ENCODE data around the gene EFCAB8.

EFCAB8 gene, protein sequence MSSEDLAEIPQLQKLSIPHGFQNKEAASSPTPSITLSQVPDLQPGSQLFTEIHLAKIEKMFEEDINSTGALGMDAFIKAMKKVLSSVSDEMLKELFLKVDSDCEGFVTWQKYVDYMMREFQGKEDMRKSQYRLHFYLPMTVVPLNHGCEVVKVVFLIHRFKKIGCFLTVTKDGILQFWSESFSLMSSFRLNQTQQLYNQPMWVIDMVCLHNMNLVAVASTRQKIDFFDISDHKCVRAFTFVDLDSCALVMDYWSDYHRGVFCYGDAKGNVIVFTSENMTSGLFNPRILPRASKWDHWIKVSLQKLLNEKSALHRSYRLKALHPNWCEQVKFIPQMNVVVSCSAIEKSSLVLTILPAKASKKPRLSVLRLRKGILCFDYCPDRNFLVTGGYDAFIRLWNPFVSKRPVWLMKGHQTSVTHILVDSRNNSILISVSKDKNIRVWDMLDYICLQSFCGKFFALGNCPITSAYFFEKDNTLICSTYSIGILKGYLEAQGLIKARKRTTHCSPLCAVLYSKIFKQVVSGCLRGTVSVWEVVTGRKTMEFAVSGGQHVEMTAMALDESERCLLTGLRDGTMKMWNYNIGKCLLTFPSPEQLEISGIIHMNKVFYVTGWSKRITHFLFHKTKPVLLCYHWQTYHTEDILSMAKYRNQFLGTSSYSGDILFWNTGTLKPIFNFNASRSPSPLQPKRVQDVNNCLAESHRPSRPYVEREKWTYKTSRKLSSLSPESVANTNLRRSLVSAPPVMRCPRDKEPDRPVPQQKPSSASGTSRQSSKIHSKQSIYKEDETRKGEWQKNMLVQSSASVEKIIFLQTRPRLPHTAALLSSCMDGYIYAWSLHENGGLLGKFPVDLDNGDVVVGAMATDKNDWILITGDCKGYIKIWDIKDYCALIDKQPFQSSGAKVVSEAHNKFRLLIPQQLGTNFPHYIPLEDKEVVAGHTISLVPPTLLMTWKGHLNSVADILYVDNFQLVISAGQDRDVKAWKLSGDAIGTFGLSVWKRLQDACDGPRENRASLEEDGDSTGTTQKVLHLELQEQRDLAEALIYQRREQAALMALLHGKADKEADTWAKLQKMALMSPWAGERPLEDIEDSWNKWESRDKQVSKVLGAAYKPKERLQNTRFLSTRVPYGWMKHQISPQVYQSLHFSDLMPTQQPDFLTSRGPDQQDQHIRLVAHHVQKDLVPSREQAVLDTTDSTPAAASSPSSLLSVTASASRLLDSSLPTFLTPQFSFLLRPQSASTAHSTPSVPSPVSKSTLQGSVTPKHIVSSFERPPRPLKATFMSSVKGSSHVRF

GRCh38 chr20:32858701-32859372 is at the start of gene EFCAB8:
Gene EFCAB8 (plus strand): TSS chr20:32858923. CDS start chr20:32863793, 4,870 bp downstream.
- no peak for DNase-seq (ENCODE audit: low spot score)

DNA sequence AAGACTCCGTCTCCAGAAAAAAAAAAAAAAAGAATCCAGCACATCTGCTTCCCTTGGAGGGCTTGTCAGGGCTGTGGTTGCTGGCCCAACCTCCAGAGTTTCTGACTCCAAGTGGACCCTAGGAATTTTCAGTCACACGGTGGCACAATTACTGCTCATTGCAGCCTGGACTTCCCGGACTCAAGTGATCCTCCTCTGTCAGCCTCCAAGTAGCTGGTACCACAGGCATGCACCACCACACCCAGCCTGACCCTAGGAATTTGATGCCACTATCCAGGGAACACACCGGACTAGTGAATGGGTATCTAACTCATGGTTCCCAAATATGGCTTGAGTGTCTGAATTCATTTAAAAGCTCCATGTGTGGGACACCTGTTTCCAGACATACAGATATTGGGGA is 48.8 kb upstream of the EFCAB8 start:
- no peak for DNase-seq (ENCODE audit: low spot score)

- no peak for DNase-seq (ENCODE audit: low spot score)
These were observed 47.8 kb upstream of the EFCAB8 start for GRCh38 chr20:32810941-32811340.

DNA sequence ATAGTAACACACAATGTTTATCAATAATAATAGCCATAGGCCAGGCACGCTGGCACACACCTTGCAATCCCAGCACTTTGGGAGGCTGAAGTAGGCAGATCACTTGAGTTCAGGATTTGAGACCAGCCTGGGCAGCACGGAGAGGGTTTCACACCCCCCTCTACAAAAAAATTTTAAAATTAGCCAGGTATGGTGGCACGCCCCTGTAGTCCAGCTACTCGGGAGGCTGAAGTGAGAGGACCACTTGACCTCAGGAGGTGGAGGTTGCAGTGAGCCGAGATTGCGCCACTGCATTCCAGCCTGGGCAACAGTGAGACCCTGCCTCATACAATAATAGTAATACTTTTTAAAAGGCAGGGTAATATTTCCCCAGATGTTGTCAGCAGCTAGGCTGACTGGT is 46.8 kb upstream of the EFCAB8 start:
- no peak for DNase-seq (ENCODE audit: low spot score)

DNA sequence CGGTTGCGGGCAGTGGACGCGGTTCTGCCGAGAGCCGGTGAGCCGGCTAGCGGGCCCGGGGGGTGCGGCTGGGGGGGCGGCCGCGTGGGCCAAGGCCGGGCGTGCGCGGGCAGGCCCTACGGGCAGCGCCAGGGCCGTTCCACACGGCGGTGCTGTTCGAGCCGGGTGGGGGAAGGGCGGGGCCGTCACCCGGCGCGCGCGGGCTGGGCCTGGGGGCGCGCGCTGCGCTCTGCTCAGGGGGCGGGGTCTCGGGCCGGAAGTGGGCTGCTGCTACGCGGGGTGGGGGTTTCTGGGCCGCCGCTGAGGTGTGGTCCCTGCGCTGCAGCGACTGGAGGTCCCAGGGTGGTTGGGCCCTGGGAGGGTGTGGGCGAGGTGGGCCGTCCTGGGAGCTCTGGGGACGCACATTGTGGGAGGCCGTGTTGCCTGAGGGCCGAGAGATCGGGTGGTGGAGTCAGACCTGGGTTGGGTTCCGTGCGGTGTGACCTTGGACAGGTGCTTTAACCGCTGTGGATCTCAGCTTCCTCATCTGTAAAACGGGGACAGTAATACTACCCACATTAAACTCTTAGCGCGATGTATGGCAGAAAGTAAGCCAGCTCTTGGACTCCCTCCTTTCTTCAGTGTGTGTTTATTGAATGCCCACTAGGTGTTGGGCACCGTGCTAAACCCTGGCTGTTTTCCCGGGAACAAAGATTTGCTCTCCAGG is 38.6 kb upstream of the EFCAB8 start:
- peak; percentile 94 for DNase-seq (ENCODE audit: low spot score)

DNA sequence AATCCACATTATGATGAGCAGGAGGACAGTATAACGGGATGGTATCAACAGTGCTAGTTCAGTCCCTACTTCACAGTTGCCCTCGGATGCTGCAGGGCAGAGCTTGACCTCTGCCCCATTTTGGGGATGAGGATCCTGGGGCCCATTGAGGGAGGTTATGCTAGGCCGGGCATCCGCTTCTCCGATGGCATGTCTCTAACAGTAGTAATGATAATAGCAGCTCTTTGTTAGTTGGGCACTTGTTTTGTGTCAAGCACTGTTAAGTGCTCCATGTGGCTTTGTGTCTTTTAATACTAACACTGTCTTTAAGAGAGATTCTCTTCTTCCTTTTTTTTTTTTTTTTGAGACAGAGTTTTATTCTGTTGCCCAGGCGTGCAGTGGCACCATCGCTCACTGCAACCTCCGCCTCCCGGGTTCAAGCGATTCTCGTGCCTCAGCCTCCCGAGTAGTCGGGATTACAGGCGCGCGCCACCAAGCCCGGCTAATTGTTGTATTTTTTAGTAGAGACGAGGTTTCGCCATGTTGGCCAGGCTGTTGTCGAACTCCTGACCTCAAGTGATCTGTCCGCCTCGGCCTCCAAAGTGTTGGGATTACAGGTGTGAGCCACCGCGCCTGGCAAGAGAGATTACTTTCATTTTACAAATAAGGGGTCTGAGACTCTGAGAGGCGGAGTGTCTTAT is 37.9 kb upstream of the EFCAB8 start:
- DNase-seq (ENCODE audit: low spot score), result no peak

DNA sequence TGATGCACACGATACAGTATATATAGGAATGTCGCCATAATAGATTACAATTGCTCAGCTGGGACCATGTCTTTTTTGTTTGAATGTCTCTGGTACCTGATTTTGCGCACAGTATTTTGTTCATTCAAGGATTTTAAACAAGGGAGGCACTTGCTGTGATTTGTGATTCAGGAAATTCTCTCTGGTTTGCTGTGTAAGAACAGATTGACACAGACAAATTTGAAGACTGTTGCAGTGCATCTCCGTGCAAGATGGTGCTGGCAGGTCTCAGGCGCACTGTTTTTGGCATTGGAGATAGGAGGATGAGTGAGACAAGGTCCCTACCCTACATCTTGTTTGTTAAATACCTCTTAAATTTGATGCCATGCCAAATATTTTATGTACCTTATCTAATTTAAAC is 36.5 kb upstream of the EFCAB8 start:
- no peak for DNase-seq (ENCODE audit: low spot score)

- no peak for DNase-seq (ENCODE audit: low spot score)
These were observed 35.6 kb upstream of the EFCAB8 start for GRCh38 chr20:32823078-32823477.

DNA sequence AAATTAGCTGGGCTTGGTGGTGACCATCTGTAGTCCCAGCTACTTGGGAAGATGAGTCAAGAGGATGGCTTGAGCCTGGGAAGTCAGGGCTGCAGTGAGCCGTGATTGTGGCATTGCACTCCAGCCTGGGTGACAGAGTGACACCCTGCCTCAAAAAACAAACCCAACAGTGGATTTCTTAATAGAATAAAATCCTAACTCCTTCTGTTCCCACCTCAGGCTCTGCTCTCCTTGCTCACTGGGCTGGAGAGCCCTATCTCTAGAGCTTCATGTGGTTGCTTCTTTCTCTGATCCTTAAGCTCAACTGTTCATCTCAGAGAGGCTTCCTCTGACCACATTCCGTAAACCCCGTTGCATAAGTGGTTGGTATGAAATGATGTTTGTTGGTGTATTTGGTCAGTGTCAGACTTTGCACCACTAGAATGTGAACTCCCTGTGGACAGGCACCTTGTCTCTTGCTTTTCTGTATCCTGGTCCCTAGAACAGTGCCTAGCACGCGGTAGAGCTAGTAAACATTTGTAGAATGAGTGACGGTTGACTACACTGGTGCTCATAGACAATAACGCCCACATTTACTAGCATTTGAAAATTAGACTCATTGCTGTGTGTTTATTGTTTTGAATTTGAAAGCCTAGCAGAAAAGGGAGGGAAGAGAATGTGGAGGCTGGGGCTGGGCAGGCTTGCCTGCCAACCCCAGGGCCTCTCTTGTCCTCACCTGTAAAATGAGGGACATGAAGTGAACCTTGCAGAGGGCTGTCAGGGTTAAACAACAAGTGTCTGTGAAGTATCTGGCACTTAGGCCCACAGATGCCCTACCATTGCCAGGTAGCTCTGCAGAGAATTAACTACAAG is 34.8 kb upstream of the EFCAB8 start:
- no peak for DNase-seq (ENCODE audit: low spot score)

DNA sequence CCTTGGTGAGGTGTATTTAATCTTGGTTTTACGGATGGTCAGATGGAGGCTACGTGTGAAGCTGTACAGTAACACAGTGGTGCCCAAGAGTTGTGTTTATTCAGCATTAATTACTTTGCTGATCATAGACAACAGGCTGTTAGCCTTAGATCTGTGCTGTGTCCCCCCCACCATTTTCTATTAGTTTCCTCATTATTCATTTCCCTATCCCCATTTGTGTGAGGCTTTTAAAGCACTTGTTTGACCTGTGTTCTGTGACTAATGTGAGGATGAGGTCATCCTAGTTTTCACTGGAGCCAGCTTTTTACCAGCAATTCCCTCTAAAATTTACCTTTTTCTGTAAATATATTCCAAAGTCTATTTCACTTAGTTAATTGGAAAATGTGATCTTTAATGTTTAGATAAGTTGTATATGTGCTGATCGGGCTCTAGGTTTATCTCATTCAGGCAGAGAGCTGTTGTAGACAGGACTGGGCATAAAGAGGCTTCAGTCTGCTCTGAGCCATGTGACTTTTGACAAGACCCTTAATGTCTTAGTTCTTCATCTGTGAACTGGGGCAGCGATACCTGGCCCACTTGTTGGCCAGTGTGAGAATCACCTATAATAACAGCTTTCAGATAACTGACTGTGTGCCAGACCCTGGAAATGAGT is 30.6 kb upstream of the EFCAB8 start:
- no peak for DNase-seq (ENCODE audit: low spot score)

DNA sequence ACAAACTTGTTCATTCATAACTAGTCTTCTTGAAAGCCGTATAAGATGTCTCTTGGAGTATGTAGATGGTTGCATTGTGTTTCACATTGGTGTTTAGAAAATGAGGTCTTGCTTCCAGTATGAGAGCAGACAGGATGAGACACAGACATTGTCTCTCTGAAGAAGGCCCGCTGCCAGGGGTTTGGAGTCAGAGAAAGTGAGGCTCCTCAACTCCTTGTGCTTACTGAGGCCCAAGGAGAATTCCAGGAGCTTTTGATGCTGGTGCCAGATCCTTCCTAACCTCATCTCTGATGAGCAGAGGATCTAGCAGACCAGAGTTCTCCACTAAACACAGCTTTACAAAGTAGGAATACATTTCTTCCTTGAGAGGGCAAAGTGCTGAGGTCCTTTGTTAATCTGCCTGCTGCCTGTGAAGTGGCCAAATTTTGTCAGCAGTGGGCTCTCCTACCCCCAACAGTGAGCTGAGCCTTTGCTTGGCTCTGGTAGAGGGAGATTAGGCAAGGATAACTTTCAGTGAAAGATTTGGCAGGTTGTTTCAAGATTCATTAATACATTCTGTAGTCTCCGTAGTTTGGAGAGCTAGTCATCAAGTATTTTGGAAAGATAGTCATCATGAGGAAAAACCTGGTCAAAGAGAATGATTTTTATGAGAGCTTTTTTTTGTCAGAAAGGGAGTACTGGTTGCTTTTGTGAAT is 29.3 kb upstream of the EFCAB8 start:
- DNase-seq (ENCODE audit: low spot score), result no peak

DNA sequence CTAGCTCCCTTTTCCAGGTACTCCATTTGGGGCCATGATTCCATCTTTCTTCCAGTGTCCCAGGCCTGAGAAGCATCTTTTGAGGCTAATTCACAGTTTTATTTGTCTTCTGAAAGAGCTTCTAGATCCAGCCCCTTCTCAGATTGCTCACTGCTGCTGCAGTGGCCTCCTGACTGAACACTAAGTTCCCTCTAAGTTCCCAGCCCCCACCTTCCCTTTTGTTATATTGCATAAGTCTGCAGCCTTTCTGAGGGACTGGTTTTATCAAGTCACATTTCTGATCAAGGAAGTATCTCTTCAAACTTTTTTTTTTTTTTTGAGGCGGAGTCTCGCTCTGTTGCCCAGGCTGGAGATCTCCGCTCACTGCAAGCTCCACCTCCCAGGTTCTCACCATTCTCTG is 28.3 kb upstream of the EFCAB8 start:
- no peak for DNase-seq (ENCODE audit: low spot score)

DNA sequence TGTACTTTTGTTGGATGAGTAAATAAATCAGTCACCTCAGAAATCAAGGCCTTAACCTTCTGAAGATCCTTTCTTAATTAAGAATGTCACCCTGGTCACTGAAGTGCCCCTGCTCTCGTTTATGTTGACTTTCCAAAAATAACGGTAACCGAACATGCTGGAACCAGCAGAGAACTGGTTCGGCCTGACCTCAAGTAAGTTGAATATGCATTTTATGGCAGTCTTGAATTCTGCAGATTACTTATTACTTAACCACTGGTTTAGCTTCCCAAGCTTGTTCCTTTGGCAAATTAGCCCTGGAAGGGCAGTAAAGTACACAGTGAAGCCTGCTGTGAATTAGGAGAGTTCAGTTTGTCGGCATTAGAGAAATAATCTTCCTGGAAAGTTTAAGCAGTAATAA is 26.7 kb upstream of the EFCAB8 start:
- no peak for DNase-seq (ENCODE audit: low spot score)

DNA sequence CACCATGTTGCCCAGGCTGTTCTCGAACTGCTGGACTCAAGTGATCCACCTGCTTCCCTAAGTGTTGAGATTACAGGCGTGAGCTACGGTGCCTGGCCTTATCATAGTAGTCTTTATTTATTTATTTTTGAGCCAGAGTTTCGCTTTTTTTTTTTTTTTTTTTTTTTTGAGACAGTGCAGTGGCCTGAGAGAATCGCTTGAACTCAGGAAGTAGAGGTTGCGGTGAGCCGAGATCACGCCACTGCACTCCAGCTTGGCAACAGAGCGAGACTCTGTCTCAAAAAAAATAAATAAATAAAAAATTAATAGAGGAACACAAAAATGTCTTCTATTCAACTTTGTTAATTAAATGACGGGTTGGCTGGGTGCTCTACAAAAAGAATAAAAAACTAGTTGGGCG is 26.1 kb upstream of the EFCAB8 start:
- DNase-seq (ENCODE audit: low spot score), result no peak

GRCh38 chr20:32834972-32835371 is 23.8 kb upstream of the EFCAB8 start:
- DNase-seq (ENCODE audit: low spot score), result no peak

GRCh38 chr20:32837157-32837556 is 21.6 kb upstream of the EFCAB8 start:
- no peak for DNase-seq (ENCODE audit: low spot score)

DNA sequence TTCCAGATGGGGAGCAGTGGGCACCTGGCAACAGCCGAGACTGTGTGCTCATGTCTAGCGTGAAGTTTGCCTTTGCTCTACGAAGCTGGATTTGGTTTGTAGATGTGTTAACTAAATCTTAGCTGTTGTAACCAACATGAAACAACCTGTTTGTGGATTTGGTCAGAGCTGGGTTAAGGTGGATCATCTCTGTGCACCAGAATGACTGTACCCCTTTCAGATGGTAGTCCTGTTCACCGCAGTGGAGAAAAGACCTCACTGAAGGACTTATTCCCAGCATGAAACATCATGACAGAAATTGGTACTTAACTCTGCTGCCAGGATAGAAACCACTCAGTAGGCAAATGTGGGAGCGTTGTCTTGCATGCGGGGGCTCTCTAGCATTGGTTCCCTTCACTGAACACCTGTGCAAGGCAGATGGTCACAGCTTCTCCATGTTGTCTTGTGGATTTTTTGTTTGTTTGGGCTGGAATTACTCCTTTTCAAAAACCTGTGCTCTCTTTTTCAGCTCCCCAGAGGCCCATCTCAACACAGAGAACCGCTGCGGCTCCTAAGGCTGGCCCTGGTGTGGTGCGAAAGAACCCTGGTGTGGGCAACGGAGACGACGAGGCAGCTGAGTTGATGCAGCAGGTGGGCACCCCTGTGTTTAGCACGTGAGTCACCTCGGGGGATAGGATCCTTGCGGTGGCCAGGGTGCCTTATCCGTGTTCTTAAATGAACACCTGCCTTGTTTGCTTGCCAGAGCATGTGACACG is 19.3 kb upstream of the EFCAB8 start:
- no peak for DNase-seq (ENCODE audit: low spot score)

DNA sequence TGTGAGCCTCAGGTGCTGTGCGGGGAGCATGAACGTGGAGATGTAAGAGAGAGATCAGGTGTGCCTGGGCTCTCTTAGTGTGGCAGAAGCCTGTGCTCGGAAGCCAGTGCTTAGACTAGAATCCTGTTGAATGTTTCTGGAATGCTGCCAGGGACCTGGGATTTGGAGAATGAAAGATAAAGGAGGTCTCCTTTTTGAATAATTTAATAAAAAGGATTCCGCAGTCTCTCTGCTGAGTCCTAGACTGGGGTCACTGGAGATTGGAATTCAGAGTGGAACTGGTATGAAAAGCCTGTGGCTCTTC is 18.8 kb upstream of the EFCAB8 start:
- DNase-seq (ENCODE audit: low spot score), result no peak

Measured in ecto neural progenitor cell (in vitro differentiated cells).